HG03558 (cell line): ENCODE measurements around the gene RIBC2.

ENCODE experiments used
- ATAC-seq: cut with Tn5 transposase; IDR thresholded peaks from one replicate; pipeline ENCODE4 v1.9.1; 2021; ENCODE audit warnings: moderate number of reproducible peaks; ENCODE audit not compliant: unreplicated experiment; ENCODE audit errors: extremely low read depth

Gene RIBC2

DNA sequence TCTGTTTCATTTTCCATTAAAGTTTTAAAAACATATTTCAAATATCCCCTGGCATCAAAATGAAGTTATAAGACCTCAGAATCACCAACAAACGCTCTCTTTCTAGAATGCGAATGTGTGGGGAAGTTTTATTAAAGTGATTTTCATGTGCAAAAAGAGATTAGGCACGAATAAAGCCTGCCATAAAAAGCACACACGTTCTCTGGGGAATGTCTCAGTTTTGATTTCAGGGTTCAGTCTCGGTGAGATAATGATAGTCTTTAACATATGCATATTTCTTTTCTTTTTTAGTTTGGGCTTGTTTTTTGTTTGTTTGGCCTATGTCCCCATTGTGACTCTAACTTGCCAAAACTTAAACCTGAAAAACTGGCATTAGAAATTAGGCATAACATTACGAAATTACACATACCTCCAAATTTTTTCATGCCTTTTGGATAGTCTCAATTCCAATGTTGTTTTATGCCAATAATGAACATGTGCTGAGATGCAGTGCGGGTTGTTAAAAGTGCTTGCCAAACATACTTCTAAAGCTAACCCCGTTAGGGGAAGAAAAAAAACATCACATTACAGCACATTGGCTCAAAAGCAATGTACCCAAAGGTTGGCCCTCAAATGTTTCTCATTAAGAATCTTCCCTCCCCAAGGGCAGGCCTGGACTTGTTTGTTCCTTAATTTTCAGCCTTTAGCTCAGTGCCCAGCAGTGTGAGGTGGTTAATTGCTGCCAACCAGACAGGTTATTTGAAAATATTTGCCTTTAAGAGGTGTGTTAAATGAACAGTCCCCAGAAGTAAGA lies 56.0 kb downstream of the RIBC2 start:
- no peak for ATAC-seq

DNA sequence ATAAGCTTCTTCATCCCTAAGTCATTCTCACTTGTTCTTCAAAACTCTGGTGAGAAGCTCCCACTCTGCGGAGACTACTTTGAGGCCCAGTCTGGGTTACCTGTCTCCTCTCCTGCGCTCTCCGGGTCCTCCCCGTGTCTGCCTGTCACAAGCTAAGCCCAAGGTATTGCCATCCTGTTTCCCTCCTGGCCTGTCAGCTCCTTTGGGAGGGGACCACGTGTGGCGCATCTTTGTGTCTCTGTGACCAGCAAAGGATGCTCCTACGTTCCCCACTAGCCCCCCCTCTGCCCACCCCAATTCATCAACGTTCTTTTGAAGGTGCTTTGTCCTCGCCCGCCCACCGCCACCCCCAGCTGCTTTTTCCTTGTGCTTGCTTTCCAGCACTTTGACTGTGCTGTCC lies 57.4 kb downstream of the RIBC2 start:
- ATAC-seq = no peak

DNA sequence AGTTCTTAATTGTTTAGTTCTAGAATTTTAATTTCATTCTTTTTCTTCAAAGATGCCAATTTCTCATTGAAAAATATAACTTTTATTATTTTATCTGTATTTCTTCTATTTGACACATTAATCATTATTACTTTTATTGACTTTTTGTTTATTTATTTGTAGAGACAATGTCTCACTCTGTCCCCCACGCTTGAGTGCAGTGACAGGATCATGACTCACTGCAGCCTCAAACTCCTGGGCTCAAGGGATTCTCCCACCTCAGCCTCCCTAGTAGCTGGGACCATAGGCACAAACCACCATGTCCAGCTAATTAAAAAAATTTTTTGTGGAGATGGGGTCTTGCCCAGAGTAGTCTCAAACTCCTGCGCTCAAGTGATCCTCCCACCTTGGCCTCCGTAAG lies 58.9 kb downstream of the RIBC2 start:
- ATAC-seq = no peak

DNA sequence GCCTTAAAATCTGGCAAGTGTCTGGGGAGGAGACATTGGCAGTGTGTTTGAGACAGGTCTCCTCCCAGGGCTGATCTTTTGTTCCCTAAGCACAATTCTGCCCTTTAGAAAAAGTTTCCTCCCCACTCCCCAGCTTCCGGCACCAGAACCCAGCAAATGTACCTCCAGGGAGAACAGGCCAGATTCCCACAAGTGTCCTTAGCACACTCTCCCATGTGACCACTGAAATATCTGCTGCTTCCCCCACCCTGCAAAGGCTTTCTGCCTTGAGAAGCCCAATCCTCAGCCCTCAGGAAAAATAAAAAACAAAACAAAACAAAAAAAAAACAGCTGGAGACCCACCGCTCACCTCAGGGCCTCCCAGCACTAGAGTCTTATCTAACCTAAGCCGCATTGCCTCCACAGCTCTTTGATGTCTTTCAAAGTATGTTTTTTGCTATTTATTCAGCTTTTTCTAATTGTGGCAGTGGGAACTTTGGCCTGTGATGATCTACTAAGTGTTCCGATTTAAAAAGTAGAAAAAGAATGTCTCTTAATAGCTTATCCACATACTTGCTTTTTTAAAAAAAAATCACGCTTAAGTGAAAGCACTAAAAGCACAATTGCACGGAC lies 60.2 kb downstream of the RIBC2 start:
- no peak for ATAC-seq

DNA sequence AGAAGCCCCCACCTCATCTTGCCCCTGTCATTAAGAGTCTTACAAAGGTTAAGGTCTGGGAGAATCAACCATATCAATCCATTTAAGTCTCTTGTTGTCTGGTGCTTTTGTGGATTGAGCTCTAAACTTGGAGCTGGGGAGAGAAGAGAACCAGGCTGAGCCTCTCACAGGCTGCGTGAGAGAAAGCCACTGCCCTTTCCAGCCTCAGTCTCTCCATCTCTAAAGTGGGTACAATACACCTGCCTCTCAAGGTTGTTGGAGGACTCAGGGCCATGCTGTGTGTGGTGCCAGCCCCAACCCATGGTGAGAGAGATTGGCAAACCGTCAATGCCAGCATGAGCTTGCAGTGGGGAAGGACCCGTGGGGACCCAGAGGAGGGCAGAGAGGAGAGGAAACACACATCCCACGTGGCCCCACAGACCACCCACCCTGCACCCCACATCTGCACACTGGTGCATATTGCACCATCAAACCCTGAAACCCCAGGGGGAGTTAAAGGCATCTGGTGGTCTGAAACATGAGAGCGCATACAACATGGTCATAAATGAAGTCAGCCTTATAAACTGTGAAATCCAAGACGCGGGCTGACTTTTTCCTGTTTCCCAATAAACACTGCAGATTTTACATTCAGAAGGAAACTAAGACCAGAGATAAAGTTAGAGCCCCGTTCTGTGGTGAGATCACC lies 61.7 kb downstream of the RIBC2 start:
- no peak for ATAC-seq

DNA sequence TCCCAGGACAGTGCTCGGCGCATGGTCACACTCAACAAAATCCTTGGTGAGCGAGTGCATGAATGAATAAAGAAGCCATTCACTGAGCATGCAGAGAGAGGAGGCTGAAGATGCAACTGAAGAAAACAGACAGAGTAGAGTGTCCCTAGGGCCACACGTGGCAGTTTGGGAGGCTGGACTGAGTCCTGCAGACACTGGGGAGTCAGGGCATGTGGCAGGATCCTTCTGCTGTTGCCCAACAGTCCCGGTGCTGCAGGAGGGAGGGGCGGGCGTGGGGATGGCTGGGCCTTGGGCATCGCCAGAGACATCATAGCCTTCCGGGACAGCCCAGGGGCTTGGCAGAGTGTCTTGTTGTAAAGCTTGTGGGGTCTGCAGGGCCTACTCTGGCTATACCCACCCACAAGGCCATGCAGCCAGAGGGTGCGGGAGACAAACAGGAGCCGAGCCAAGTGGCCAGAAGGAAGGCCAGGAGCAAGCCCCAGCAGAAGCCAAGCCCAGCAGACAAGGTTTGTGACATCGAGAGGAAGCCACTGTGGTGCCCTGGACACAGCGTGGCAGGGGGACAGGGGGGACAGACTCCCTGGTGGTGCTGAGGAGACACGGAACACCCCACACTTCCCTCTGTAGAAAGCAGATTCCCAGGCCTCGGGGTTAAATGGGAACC lies 62.5 kb downstream of the RIBC2 start:
- no peak for ATAC-seq

DNA sequence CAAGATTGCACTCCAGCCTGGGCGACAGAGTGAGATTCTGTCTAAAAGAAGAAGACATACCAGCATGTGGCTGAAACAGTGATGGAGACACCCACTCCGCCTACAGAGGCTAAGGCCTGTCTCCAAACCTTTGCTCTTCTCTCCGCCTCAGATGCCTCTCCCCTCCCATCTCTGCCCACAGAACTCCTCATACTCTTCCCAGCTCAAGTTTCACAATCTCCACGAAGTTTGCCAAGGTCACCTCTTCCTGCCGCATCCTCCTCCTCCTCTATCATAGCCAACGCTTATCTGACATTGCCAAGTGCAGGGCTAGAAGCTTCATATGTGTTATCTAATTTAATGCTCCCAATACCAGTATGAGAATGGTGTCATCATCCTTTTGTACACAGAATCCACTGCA lies 63.3 kb downstream of the RIBC2 start:
- no peak for ATAC-seq

DNA sequence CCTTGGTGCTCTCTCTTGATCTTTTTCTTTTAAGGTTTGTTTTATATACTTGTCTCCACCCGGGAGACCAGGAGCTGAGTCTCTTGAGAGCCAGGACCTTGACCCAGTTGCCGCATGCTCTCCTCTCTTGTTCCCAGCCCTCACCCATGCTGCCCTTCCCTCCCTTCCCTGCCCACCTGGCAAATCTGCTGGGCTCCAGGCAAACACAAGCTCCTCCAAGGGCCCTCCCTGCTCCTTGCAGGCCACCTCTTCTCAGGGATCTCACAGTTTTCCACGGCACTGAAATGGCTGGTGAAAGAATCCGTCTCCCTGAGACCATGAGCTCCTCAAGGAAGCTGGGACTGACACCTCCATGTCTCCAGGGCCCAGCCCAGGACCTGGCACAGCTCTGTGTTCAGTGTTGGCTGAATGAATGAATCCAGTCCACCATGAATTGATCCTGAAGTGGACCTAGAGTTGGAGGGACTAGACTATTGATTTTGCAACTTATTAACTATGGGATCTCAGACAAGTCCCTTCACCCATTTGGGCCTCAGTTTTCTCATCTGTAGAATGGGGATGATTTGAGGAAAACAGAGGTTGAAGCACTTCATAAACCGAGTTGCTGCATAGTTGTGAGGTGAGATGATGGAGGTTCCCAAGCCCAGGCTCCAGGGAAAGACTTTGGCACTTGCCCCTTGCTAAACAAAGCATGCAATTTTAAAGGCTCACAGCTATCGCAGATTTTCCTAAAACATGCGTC lies 64.0 kb downstream of the RIBC2 start:
- ATAC-seq = no peak

DNA sequence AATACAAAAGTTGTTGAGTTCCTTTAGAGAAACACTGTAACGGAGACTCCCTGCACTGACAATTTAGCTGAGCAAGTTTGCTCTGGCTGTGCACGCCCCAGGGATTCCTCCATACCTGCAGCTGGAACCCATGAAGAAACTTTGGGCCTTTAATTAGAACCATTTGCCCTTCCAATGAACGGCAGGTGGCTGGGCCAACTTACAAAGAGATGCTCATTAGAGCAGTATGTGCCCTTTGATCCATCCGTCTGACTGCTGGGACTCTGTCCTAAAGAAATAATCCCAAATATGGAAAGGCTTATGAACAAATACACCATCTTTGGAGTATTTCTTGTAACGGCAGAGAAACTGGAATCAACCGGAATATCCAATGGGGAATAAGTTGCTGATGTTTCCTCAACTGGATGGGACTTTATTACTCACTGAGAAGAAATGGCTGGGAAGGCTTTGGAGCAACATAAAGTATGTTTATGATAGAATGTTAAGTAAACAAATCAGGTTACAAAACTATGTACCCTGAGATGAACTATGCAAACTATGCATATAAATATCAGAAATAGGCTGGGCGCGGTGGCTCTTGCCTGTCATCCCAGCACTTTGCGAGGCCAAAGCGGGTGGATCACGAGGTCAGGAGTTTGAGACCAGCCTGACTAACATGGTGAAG lies 64.7 kb downstream of the RIBC2 start:
- no peak for ATAC-seq

DNA sequence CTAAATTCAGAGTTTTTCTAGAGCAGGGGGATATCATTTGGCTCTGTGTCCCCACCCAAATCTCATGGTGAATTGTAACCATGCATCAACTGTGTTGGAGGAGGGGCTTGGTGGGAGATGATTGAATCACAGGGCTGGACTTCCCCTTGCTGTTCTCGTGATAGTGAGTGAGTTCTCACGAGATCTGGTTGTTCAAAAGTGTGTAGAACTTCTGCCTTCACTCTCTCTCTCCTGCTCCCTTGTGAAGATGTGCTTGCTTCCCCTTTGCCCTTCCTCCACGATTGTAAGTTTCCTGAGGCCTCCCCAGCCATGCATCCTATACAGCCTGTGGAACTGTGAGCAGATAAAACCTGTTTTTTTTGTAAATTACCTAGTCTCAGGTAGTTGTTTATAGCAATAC lies 67.2 kb downstream of the RIBC2 start:
- no peak for ATAC-seq

DNA sequence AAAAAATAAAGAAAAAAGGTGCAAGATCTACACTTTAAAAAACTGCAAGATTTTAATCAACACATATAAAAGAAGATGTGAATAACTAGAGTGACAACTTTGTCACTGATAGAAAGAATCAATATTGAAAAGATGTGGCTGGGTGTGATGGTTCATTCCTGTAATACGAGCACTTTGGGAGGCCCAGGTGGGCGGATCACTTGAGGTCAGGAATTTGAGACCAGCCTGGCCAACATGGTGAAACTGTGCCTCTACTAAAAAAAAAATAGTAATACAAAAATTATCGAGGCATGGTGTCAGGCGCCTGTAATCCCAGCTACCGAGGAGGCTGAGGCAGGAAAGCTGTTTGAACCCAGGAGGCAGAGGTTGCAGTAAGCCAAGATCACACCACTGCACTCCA lies 68.2 kb downstream of the RIBC2 start:
- ATAC-seq = no peak
